Activated T-cell treated with anti-CD3 and anti-CD28 coated beads, Interleukin-2, amount 50 U/mL, for 4 hours (primary cell): ENCODE results near the gene PCTP. TPM values are rescaled to one million over a fixed set of nuclear protein-coding genes. Genes with fewer than 3 reads are reported as not detected.

Source experiments
- ATAC-seq, 2 donors: fragments of 200-7000 bp; cut with Tn5 transposase; one replicate each; pipeline ENCODE4 v1.10.0; 2021
- DNase-seq: peaks from one replicate; pipeline ENCODE4 v3.0.0-alpha.2; 2020
- H3K27me3 Mint-ChIP-seq: one replicate; pipeline ENCODE4 v1.8.0; 2021; ENCODE audit warnings: low read depth, mixed read lengths
- H3K36me3 Mint-ChIP-seq: one replicate; pipeline ENCODE4 v1.8.0; 2022; ENCODE audit warnings: mixed read lengths; ENCODE audit not compliant: insufficient read depth
- H3K4me1 Mint-ChIP-seq: one replicate; pipeline ENCODE4 v1.8.0; 2021; ENCODE audit warnings: low read depth, mixed read lengths
- H3K4me3 Mint-ChIP-seq: one replicate; pipeline ENCODE4 v1.8.0; 2021; ENCODE audit warnings: mild to moderate bottlenecking, moderate library complexity, mixed read lengths
- H3K9me3 Mint-ChIP-seq: one replicate; pipeline ENCODE4 v1.8.0; 2021; ENCODE audit warnings: mixed read lengths
- total RNA-seq, 3 donors: library from RNA; stranded (reverse); gene quantifications; one replicate each; pipeline ENCODE4 v1.2.1, GENCODE V29; 2021

The PCTP gene
- total RNA-seq, 3 donors from 2014 or later, result 3.4 to 4.1 (median 3.8) TPM

- ATAC-seq, result peak; percentile 88 to 89
- peaks cover 16% of the 10 kb centered on the region for H3K4me1 Mint-ChIP-seq
- H3K9me3 Mint-ChIP-seq, result no peaks in the 10 kb centered on the region
- no peaks in the 10 kb centered on the region for H3K36me3 Mint-ChIP-seq
- H3K4me3 Mint-ChIP-seq, result no peak overlapping the region
- H3K27me3 Mint-ChIP-seq, result peaks cover 14% of the 10 kb centered on the region
- DNase-seq, result no peak
These were observed 16.6 kb upstream of the PCTP start for GRCh38 chr17:55734128-55734781.

- DNase-seq, result no peak
- H3K4me3 Mint-ChIP-seq, result no peak overlapping the region
These were observed 15.0 kb upstream of the PCTP start for GRCh38 chr17:55735731-55736405.

GRCh38 chr17:55737976-55738501 lies 12.8 kb upstream of the PCTP start:
- no peaks in the 10 kb centered on the region for H3K9me3 Mint-ChIP-seq
- H3K4me3 Mint-ChIP-seq, result no peak overlapping the region
- H3K36me3 Mint-ChIP-seq, result no peaks in the 10 kb centered on the region
- H3K27me3 Mint-ChIP-seq, result peaks cover 5% of the 10 kb centered on the region
- DNase-seq (no peak), ATAC-seq (no peak)
- H3K4me1 Mint-ChIP-seq, result peaks cover 16% of the 10 kb centered on the region

More at GRCh38 chr17:55735731-55736405, 15.0 kb upstream of the PCTP start:
- peaks cover 16% of the 10 kb centered on the region for H3K4me1 Mint-ChIP-seq
- peaks cover 15% of the 10 kb centered on the region for H3K27me3 Mint-ChIP-seq
- no peaks in the 10 kb centered on the region for H3K9me3 Mint-ChIP-seq
- ATAC-seq, result no peak
- H3K36me3 Mint-ChIP-seq, result no peaks in the 10 kb centered on the region

- no peaks in the 10 kb centered on the region for H3K9me3 Mint-ChIP-seq
- H3K4me1 Mint-ChIP-seq, result peaks cover 2% of the 10 kb centered on the region
- no peaks in the 10 kb centered on the region for H3K36me3 Mint-ChIP-seq
- peaks cover 10% of the 10 kb centered on the region for H3K27me3 Mint-ChIP-seq
- ATAC-seq, result no peak
- no peak overlapping the region for H3K4me3 Mint-ChIP-seq
- no peak for DNase-seq
These were observed 10.1 kb upstream of the PCTP start for GRCh38 chr17:55740511-55741355.

GRCh38 chr17:55741356-55741700 lies 9.5 kb upstream of the PCTP start:
- Mint-ChIP-seq H3K9me3 (no peaks in the 10 kb centered on the region), H3K27me3 (peaks cover 12% of the 10 kb centered on the region), H3K36me3 (no peaks in the 10 kb centered on the region), H3K4me1 (no peaks in the 10 kb centered on the region), H3K4me3 (no peak overlapping the region)
- DNase-seq (no peak), ATAC-seq (no peak)

GRCh38 chr17:55742272-55743102 lies 8.4 kb upstream of the PCTP start:
- Mint-ChIP-seq H3K4me3 (no peak overlapping the region), H3K9me3 (no peaks in the 10 kb centered on the region), H3K36me3 (no peaks in the 10 kb centered on the region), H3K27me3 (peaks cover 19% of the 10 kb centered on the region), H3K4me1 (no peaks in the 10 kb centered on the region)
- DNase-seq (no peak), ATAC-seq (no peak)

GRCh38 chr17:55743103-55743679 lies 7.7 kb upstream of the PCTP start:
- Mint-ChIP-seq H3K36me3 (no peaks in the 10 kb centered on the region), H3K4me3 (no peak overlapping the region)
- DNase-seq, result no peak

GRCh38 chr17:55745258-55745657 lies 5.6 kb upstream of the PCTP start:
- Mint-ChIP-seq H3K27me3 (peaks cover 31% of the 10 kb centered on the region), H3K9me3 (no peaks in the 10 kb centered on the region), H3K4me3 (no peak overlapping the region), H3K36me3 (no peaks in the 10 kb centered on the region), H3K4me1 (no peaks in the 10 kb centered on the region)
- no peak for DNase-seq
- no peak for ATAC-seq

More at GRCh38 chr17:55743103-55743679, 7.7 kb upstream of the PCTP start:
- H3K9me3 Mint-ChIP-seq, result no peaks in the 10 kb centered on the region
- no peak for ATAC-seq
- peaks cover 24% of the 10 kb centered on the region for H3K27me3 Mint-ChIP-seq
- H3K4me1 Mint-ChIP-seq, result no peaks in the 10 kb centered on the region

GRCh38 chr17:55746466-55746865 lies 4.4 kb upstream of the PCTP start:
- Mint-ChIP-seq H3K4me3 (no peak overlapping the region), H3K4me1 (peaks cover 7% of the 10 kb centered on the region), H3K36me3 (no peaks in the 10 kb centered on the region), H3K27me3 (peaks cover 26% of the 10 kb centered on the region), H3K9me3 (no peaks in the 10 kb centered on the region)
- ATAC-seq, result no peak
- no peak for DNase-seq

- Mint-ChIP-seq H3K9me3 (no peaks in the 10 kb centered on the region), H3K36me3 (no peaks in the 10 kb centered on the region), H3K4me1 (peaks cover 13% of the 10 kb centered on the region), H3K4me3 (no peak overlapping the region), H3K27me3 (peaks cover 26% of the 10 kb centered on the region)
- DNase-seq, result no peak
- ATAC-seq, result no peak
These were observed 3.6 kb upstream of the PCTP start for GRCh38 chr17:55747209-55747608.

GRCh38 chr17:55748841-55749240 lies 2.0 kb upstream of the PCTP start:
- peaks cover 15% of the 10 kb centered on the region for H3K4me1 Mint-ChIP-seq
- DNase-seq, result no peak
- no peak for ATAC-seq
- no peak overlapping the region for H3K4me3 Mint-ChIP-seq
- H3K27me3 Mint-ChIP-seq, result peaks cover 26% of the 10 kb centered on the region
- peaks cover 4% of the 10 kb centered on the region for H3K36me3 Mint-ChIP-seq
- no peaks in the 10 kb centered on the region for H3K9me3 Mint-ChIP-seq

- Mint-ChIP-seq H3K9me3 (no peaks in the 10 kb centered on the region), H3K27me3 (peaks cover 26% of the 10 kb centered on the region), H3K4me3 (peak overlapping the region; percentile 84), H3K36me3 (peaks cover 5% of the 10 kb centered on the region), H3K4me1 (peaks cover 15% of the 10 kb centered on the region)
- DNase-seq (no peak), ATAC-seq (no peak)
These were observed 866 bp upstream of the PCTP start for GRCh38 chr17:55749985-55750384.

- ATAC-seq (no peak), DNase-seq (no peak)
- H3K27me3 Mint-ChIP-seq, result peaks cover 17% of the 10 kb centered on the region
- H3K4me3 Mint-ChIP-seq, result peak overlapping the region; percentile 84
- H3K36me3 Mint-ChIP-seq, result peaks cover 9% of the 10 kb centered on the region
- no peaks in the 10 kb centered on the region for H3K9me3 Mint-ChIP-seq
- H3K4me1 Mint-ChIP-seq, result peaks cover 15% of the 10 kb centered on the region
These were observed 934 bp downstream of the PCTP start for GRCh38 chr17:55751720-55752250.
